Right lobe of liver (tissue), 6 donors: ENCODE data around the gene RIC3. TPM values are rescaled to one million over a fixed set of nuclear protein-coding genes. Genes with fewer than 3 reads are reported as not detected.

Source experiments
- ATAC-seq, 4 donors: fragments of 200-7000 bp; cut with Tn5 transposase; one replicate each; pipeline ENCODE4 v1.9.1; 2020; ENCODE audit warnings: mild to moderate bottlenecking in 4 of 4, moderate library complexity in 4 of 4
- DNase-seq, 3 donors: peaks; one replicate each; pipeline ENCODE4 v3.0.0-alpha.2; 2020
- H3K27ac ChIP-seq, 3 donors: fragments of 200-600 bp; one replicate each; pipeline ENCODE4 v1.8.0; 2022
- H3K27me3 ChIP-seq, 2 donors: fragments of 200-600 bp; one replicate each; pipeline ENCODE4 v1.8.0; 2022
- H3K36me3 ChIP-seq, 4 donors: fragments of 200-600 bp; sonication (generic) in 1 of 4; one replicate each; pipeline versions ENCODE4 v1.5.1 to v1.8.0; 2017 to 2022; ENCODE audit warnings: control low read depth in 1 of 4
- H3K4me1 ChIP-seq, 4 donors: fragments of 200-600 bp; sonication (generic) in 1 of 4; one replicate each; pipeline versions ENCODE4 v1.5.1 to v1.8.0; 2017 to 2022; ENCODE audit warnings: control low read depth in 1 of 4
- H3K4me3 ChIP-seq, 3 donors: fragments of 200-600 bp; one replicate each; pipeline ENCODE4 v1.8.0; 2022
- H3K9me3 ChIP-seq, 4 donors: fragments of 200-600 bp; sonication (generic) in 1 of 4; one replicate each; pipeline versions ENCODE4 v1.5.1 to v1.8.0; 2017 to 2022; ENCODE audit warnings: control low read depth in 1 of 4
- CTCF ChIP-seq, 4 donors: fragments of 200-600 bp in 3 of 4; fragments of 450-650 bp in 1 of 4; IDR thresholded peaks; one replicate each; pipeline versions ENCODE4 v1.5.1 to v1.8.0; 2016 to 2022; ENCODE audit warnings: antibody characterized with exemption in 4 of 4, mild to moderate bottlenecking in 2 of 4
- POLR2A ChIP-seq: fragments of 450-650 bp; IDR thresholded peaks from one replicate; pipeline ENCODE4 v1.6.1; 2017; ENCODE audit warnings: antibody characterized with exemption, mild to moderate bottlenecking
- WGBS: methylation state at CpG from one replicate; pipeline ENCODE4 v1.1.6; 2018; ENCODE audit warnings: low coverage, low lambda C conversion rate; ENCODE audit not compliant: insufficient coverage; ENCODE audit errors: missing lambda C conversion rate; 5-methylcytosine and 5-hydroxymethylcytosine counted together
- intact Hi-C, 2 donors: fragments of 100-400 bp; cut with DNase I; formaldehyde crosslinking; loops; one replicate each; pipeline versions ENCODE4 v1.11.2 to v1.14.1; 2022
- total RNA-seq, 6 experiments: library from RNA; depleted of rRNA in 2 of 6; stranded (reverse); fragments of >200 nt in 2 of 6; fragmentation: NEBNext Ultra II Directional in 3 of 6; extraction: Animal tissue kit (Norgen Biotek cat#: 25700) in 3 of 6; gene quantifications; one replicate each; pipeline versions ENCODE4 v1.1.0 to v1.2.4, GENCODE V29; 2016 to 2023
- donor health status: DM: no; HTN: yes; CAD: no.
- donor health status: DM: no; HTN: no; CAD: no.
- donor health status: DM: no; HTN: no; CAD: no.
- donor health status: DM: no; HTN: yes; CAD: no.
- donor health status: DM: no; HTN: yes; CAD: no.

RIC3 gene
- total RNA-seq, 6 experiments from 2014 or later, result 1.4 to 7.3 (median 3.6) TPM

- TF ChIP-seq POLR2A (no peak), CTCF (IDR thresholded peaks at IDR 0.05) (no peak)
- H3K27ac ChIP-seq, result no peak overlapping the region
- DNase-seq (no peak), ATAC-seq (no peak)
- no peaks in the 10 kb centered on the region for H3K4me1 ChIP-seq
- H3K9me3 ChIP-seq, result no peaks in the 10 kb centered on the region
- WGBS, result 34% methylated on average over 3 of the region's 4 CpGs
- no peaks in the 10 kb centered on the region for H3K36me3 ChIP-seq
- intact Hi-C loops, result no loop called here
- H3K27me3 ChIP-seq, result no peaks in the 10 kb centered on the region
- H3K4me3 ChIP-seq, result no peak overlapping the region
Observed at GRCh38 chr11:8194956-8195355, 26.1 kb upstream of the RIC3 start.

GRCh38 chr11:8192896-8193209, 24.0 kb upstream of the RIC3 start:
- peak in 3 of 4 donors; percentile 7 to 28 (median 25) for ATAC-seq
- intact Hi-C loops, result no loop called here

DNA sequence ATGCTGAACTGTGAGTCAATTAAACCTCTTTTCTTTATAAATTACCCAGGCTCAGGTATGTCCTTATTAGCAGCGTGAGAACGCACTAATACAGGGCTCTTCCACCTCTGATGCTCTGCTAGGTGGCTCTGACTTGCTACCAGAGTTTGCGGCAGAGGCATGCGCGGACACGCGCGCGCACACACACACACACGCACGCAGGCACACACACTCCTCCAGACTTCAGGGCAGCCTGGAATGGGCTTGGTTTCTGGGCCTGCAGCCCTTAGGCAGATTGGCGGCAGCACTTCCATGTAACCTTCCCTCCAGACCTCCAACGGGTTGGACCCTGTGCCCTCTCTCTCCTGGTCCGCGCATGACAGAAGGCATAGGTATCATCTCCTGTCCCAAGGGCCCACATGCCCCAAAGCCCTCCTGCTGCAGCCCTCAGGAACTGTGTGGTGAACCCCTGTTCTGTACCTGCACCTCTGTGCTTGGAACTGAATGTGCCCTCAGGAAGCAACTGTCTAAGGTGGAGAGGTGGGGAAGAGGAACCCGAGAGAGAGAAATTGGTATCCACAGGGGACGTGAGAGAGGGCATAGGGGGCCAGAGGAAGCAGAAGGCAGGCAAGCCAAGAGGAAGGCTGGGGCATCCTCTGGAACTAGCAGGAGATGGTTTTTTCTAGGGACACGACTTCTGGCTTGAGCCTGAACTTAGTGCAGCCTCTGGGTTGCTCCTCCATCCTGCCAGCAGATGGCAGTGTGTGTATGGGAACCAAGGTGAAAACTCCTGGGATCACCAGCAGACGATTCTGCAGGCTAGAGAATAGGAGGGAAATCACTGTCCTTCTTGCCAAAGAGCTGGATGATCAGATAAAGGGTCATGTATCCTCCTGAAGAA, 23.4 kb upstream of the RIC3 start:
- Histone ChIP-seq H3K4me1 (no peaks in the 10 kb centered on the region), H3K27me3 (no peaks in the 10 kb centered on the region), H3K27ac (no peak overlapping the region), H3K9me3 (no peaks in the 10 kb centered on the region), H3K36me3 (no peaks in the 10 kb centered on the region), H3K4me3 (no peak overlapping the region)
- DNase-seq (peak in 2 of 3 donors; percentile 65 to 67), ATAC-seq (peak; percentile 87 to 93 (median 90))
- intact Hi-C loops, result no loop called here
- 30% methylated on average over 6 of the region's 19 CpGs for WGBS
- peak; percentile 67 to 91 (median 88) for TF ChIP-seq CTCF (IDR thresholded peaks at IDR 0.05)
- TF ChIP-seq POLR2A, result no peak

More at GRCh38 chr11:8192896-8193209, 24.0 kb upstream of the RIC3 start:
- 0% methylated on average over 3 of the region's 5 CpGs for WGBS
- Histone ChIP-seq H3K4me3 (no peak overlapping the region), H3K9me3 (no peaks in the 10 kb centered on the region), H3K4me1 (no peaks in the 10 kb centered on the region), H3K27ac (no peak overlapping the region), H3K27me3 (no peaks in the 10 kb centered on the region), H3K36me3 (no peaks in the 10 kb centered on the region)
- TF ChIP-seq POLR2A (no peak), CTCF (IDR thresholded peaks at IDR 0.05) (no peak)
- DNase-seq, result no peak

DNA sequence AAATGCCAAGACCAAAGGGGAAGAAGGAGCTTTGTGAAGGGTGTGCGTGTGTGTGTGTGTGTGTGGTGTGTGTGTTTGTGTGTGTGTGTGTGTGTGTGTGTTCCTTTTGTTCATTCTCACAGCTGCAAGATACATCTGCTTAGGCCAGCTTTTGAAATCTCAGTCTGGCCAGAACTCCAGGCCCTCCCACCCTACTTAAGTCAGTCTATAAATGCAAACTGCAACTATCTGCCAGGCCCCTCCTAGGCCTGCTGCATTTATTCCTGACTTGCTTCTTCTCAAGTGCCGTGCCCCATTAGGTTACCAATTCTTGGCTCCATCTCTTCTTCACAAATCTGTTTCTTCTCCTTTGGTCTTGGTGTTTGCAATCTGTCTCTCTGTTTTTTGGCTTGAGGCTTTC, 21.6 kb upstream of the RIC3 start:
- no peaks in the 10 kb centered on the region for H3K36me3 ChIP-seq
- ATAC-seq (no peak), DNase-seq (no peak)
- 50% methylated on average over 2 of the region's 2 CpGs for WGBS
- H3K4me3 ChIP-seq, result no peak overlapping the region
- TF ChIP-seq POLR2A, result no peak
- TF ChIP-seq CTCF (IDR thresholded peaks at IDR 0.05), result no peak
- intact Hi-C loops, result no loop called here
- H3K9me3 ChIP-seq, result no peaks in the 10 kb centered on the region
- peaks cover 0 to 6% of the 10 kb centered on the region in 2 donors for H3K27me3 ChIP-seq
- no peaks in the 10 kb centered on the region for H3K4me1 ChIP-seq
- H3K27ac ChIP-seq, result no peak overlapping the region
